Retinal pigment epithelial cell (primary cell): ENCODE data around the gene HNRNPH2.

Experiments
- DNase-seq: peaks from one replicate; pipeline ENCODE4 v3.0.0-alpha.2; 2010; ENCODE audit warnings: low read depth
- H3K4me3 ChIP-seq: 2 replicates; pipeline ENCODE4 v1.5.1; 2011; ENCODE audit warnings: mild to moderate bottlenecking, low read length, control low read depth, moderate library complexity
- CTCF ChIP-seq: conservative IDR thresholded peaks from 2 replicates; pipeline ENCODE4 v1.5.1; 2011; ENCODE audit warnings: low read depth, low read length, control low read depth, inconsistent platforms

The HNRNPH2 gene

GRCh38 chrX:101388604-101389003, 19.4 kb upstream of the HNRNPH2 start:
- no peak overlapping the region for H3K4me3 ChIP-seq
- DNase-seq: no peak
- no peak for TF ChIP-seq CTCF

- peak within 1 kb of the TSS; percentile 83 for H3K4me3 ChIP-seq
- peak; percentile 73 for TF ChIP-seq CTCF
- DNase-seq: peak; percentile 63
Observed at GRCh38 chrX:101390664-101391525, 17.1 kb upstream of the HNRNPH2 start, which contains the start of gene RPL36A. RPL36A (plus strand) TSS chrX:101391011; CDS start chrX:101391044, 33 bp downstream.

- peak overlapping the region; percentile 83 for H3K4me3 ChIP-seq
- TF ChIP-seq CTCF: no peak
Observed at GRCh38 chrX:101391831-101392230, 16.2 kb upstream of the HNRNPH2 start.

DNA sequence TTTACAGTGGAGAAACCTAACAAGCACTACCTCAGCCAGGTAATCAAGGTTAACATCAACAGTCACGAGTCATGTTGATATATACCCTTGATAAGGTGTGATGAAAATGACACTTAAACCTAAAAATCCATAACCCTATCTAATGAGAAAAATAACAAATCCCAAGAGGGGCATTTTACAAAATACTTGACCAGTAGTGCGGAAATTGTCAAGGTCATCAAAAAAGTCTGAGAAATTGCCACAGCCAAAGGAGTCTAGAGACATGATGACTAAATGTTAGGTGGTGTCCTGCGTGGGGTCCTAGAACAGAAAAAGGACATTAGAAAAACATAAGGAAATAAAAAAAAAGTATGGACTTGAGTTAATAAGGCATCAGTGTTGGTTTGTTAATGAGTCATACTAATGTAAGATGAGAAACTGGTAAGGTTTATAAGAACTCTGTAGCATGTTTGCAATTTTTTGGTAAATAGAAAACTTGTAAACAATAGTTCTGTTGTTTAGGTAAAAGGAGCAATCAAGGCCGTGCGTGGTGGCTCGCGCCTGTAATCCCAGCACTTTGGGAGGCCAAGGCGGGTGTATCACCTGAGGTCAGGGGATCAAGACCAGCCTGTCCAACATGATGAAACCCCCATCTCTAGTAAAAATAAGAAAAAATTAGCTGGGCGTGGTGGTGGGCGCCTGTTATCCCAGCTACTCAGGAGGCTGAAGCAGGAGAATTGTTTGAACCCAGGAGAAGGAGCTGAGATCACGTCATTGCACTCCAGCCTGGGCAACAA, 14.3 kb upstream of the HNRNPH2 start:
- TF ChIP-seq CTCF: no peak
- H3K4me3 ChIP-seq: no peak overlapping the region
- no peak for DNase-seq

More at GRCh38 chrX:101391831-101392230, 16.2 kb upstream of the HNRNPH2 start:
- DNase-seq: no peak

DNA sequence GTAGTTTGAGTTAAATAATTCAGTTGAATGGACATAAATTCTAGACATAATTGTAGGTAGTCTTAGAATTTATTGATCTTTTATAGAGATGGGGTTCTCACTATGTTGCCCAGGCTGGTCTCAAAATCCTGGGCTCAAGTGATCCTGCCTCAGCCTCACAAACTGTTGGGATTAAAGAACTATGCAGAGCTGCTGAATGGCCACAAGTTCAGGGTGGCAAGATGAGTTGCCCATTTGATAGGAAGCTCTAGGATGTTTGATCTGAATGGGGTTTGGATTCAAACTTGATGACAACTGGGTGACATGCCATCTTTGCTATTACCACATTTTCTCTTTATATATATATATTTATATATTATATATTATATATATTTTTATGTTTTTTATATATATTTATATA, 13.7 kb upstream of the HNRNPH2 start:
- DNase-seq: no peak
- no peak overlapping the region for H3K4me3 ChIP-seq
- no peak for TF ChIP-seq CTCF

DNA sequence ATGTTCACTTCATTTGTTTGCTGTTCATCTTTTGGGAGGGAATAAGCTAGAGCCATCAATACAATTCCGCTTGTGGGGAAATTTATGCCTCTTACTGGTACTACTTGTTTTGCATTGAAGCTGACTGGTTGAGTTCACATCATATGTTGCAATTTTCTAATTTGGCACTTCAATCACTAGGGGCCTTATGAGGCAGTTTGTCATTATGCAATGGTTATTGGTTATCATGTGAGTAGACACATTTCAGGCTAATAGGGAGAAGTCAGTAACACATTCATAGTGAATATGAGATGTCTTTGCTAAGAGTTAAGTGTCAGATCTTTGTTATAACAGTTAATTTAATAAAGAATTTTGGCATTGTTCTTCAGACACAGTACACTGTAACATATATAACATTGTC, 12.2 kb upstream of the HNRNPH2 start:
- no peak overlapping the region for H3K4me3 ChIP-seq
- TF ChIP-seq CTCF: no peak
- DNase-seq: no peak
